HepG2 (cell line): ENCODE results near the gene GPR32. TPM values are rescaled to one million over a fixed set of nuclear protein-coding genes. Genes with fewer than 3 reads are reported as not detected.
"Not testable (repeated sequence)": the region's sequence is repeated elsewhere in the genome, so short reads cannot be mapped to it uniquely, and the experiment has no call there.

Experiments used
- ATAC-seq: fragments of 200-7000 bp; cut with Tn5 transposase; 3 replicates; pipeline ENCODE4 v1.9.1; 2020; ENCODE audit warnings: mild to moderate bottlenecking, moderate library complexity
- BruUV-seq: library from RNA; stranded (reverse); fragments of 400-500 nt; replicated peaks from 2 replicates; lab custom pipeline; 2021; lab: Mats Ljungman, UMichigan
- CTCF ChIA-PET: fragments of 300-600 bp; formaldehyde crosslinking; extraction: SDS; loops from one replicate; lab custom pipeline; 2021; ENCODE audit warnings: low total read pairs, inconsistent platforms, low intra/inter-chr PET ratio; lab: Yijun Ruan, JAX
- POLR2A ChIA-PET: fragments of 350-600 bp; sonication (Branson Sonifier 250); formaldehyde crosslinking; loops from one replicate; lab custom pipeline; 2020; ENCODE audit warnings: antibody characterized with exemption, inconsistent platforms; lab: Yijun Ruan, JAX
- DNase-seq: peaks from one replicate; pipeline ENCODE4 v3.0.0-alpha.2; 2015; ENCODE audit warnings: low spot score
- FAIRE-seq: peaks from 3 replicates; lab custom pipeline; 2011; peaks lifted over from hg19 to GRCh38; lab: Jason Lieb, UNC
- H2AFZ ChIP-seq: one replicate; pipeline ENCODE4 v1.6.1; 2011; ENCODE audit warnings: low read length, inconsistent platforms
- H3K27ac ChIP-seq: fragments of 300-600 bp; 3 replicates; pipeline ENCODE4 v1.8.0; 2011; ENCODE audit warnings: mixed run types, mild to moderate bottlenecking, mixed read lengths, low read length, inconsistent platforms; ENCODE audit not compliant: insufficient read depth; ENCODE audit errors: extremely low read length
- H3K27me3 ChIP-seq, 2 experiments: fragments of 200-600 bp in 1 of 2; 2 replicates in 1 of 2; 3 replicates in 1 of 2; pipeline versions ENCODE4 v1.6.0 to v1.8.0; 2011; ENCODE audit warnings: low read length in 2 of 2, mild to moderate bottlenecking in 2 of 2, moderate library complexity in 2 of 2, inconsistent platforms in 1 of 2; ENCODE audit not compliant: insufficient read depth in 2 of 2, control insufficient read depth in 1 of 2
- H3K36me3 ChIP-seq, 2 experiments: fragments of 200-600 bp in 1 of 2; replicated peaks in 1 of 2; 2 replicates in 1 of 2; 3 replicates in 1 of 2; pipeline versions ENCODE4 v1.5.1 to v1.8.0; 2011; ENCODE audit warnings: low read length in 2 of 2, inconsistent platforms in 1 of 2; ENCODE audit not compliant: insufficient read depth in 2 of 2, control insufficient read depth in 1 of 2
- H3K4me1 ChIP-seq: 2 replicates; pipeline ENCODE4 v1.5.1; 2012; ENCODE audit warnings: low read length, inconsistent platforms; ENCODE audit not compliant: insufficient read depth
- H3K4me2 ChIP-seq: 2 replicates; pipeline ENCODE4 v1.6.0; 2011; ENCODE audit warnings: low read depth, low read length, inconsistent platforms
- H3K4me3 ChIP-seq, 3 experiments: fragments of 200-600 bp in 1 of 3; sonication (generic), shearing (Covaris generic) in 1 of 3; replicated peaks in 1 of 3; 2 replicates each; pipeline ENCODE4 v1.5.1; 2011 to 2016; ENCODE audit warnings: low read length in 3 of 3, inconsistent platforms in 2 of 3, low read depth in 2 of 3, mild to moderate bottlenecking in 2 of 3, control low read depth in 1 of 3, mixed read lengths in 1 of 3; ENCODE audit not compliant: insufficient read depth in 1 of 3
- H3K79me2 ChIP-seq: one replicate; pipeline ENCODE4 v1.6.1; 2011; ENCODE audit warnings: low read length, inconsistent platforms; ENCODE audit not compliant: insufficient read depth
- H3K9ac ChIP-seq: 2 replicates; pipeline ENCODE4 v1.6.0; 2011; ENCODE audit warnings: mild to moderate bottlenecking, low read depth, low read length, inconsistent platforms; ENCODE audit not compliant: insufficient read depth
- H3K9me3 ChIP-seq: 2 replicates; pipeline ENCODE4 v1.5.1; 2012; ENCODE audit warnings: mild to moderate bottlenecking, low read length
- H4K20me1 ChIP-seq: 2 replicates; pipeline ENCODE4 v1.6.0; 2011; ENCODE audit warnings: inconsistent platforms, mild to moderate bottlenecking, low read length, moderate library complexity; ENCODE audit not compliant: insufficient read depth
- RAD51 ChIP-seq: fragments of 450-650 bp; IDR thresholded peaks from 2 replicates; pipeline ENCODE4 v1.6.1; 2016; ENCODE audit warnings: borderline replicate concordance
- ZFY ChIP-seq: sonication (generic); formaldehyde crosslinking; IDR thresholded peaks from 2 replicates; pipeline ENCODE4 v1.4.0; 2020; ENCODE audit warnings: missing genetic modification reagents
- WGBS: methylation state at CpG from one replicate; pipeline ENCODE4 v1.1.6; 2017; ENCODE audit warnings: low lambda C conversion rate; 5-methylcytosine and 5-hydroxymethylcytosine counted together
- in situ Hi-C: cut with HindIII; loops from 2 replicates; pipeline ENCODE4 v1.10.0; 2017; ENCODE audit warnings: low pct_unique_long_range_greater_than_20kb; ENCODE audit not compliant: extremely low pct_ligation_motif_present
- intact Hi-C: fragments of 100-400 bp; cut with micrococcal nuclease; formaldehyde crosslinking; loops from one replicate; pipeline ENCODE4 v1.10.0; 2022; ENCODE audit not compliant: unreplicated experiment
- polyA plus RNA-seq, 8 experiments: library from polyadenylated mRNA; depleted of rRNA in 3 of 8; stranded (reverse) in 7 of 8; unstranded in 1 of 8; fragments of >200 nt; fragmentation: Illumina TruSeq in 4 of 8; extraction: Trizol in 4 of 8; gene quantifications; 2 replicates each; pipeline versions ENCODE4 v1.2.1 to v1.2.3, GENCODE V29; 2011 to 2016; ENCODE audit warnings: low read depth in 4 of 8, missing spikeins in 1 of 8, mixed read lengths in 1 of 8; ENCODE audit not compliant: insufficient read depth in 1 of 8
- total RNA-seq, 5 experiments: library from RNA; depleted of rRNA; stranded (reverse); fragments of >200 nt; fragmentation: Illumina TruSeq; extraction: Trizol; gene quantifications; 2 replicates each; pipeline ENCODE4 v1.2.3, GENCODE V29; 2016; ENCODE audit warnings: low read depth in 1 of 5

GPR32 gene
- total and polyA plus RNA-seq, 2 of the 13 experiments (the other 11 are each of a cell fraction or from before 2014, with no cell fraction given) = not detected

DNA sequence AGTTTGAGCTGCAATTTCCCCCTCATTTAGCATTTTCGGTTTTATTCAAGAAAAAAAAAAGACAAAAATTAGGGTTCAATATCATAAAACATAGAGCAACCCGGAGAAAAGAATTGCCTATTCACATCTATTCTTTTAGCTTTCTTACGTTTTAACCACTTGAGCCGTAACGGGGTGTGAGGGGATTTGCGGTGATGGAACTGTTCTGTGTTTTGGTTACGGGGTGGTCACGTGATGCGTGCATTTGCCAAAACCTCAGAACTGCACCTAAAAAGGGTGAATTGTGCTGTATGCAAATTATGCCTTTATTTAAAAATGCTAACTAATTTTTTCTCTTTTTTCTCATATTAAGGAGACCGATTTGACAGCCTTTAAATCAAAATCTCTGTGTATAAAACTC, 25.0 kb upstream of the GPR32 start:
- Histone ChIP-seq H3K4me1 (no peaks in the 10 kb centered on the region), H3K27me3 (peaks cover 0 to under 1% of the 10 kb centered on the region in 2 experiments; a peak in 2 of 5 replicates), H3K79me2 (no peaks in the 10 kb centered on the region), H3K36me3 (no peaks in the 10 kb centered on the region), H2AFZ (no peak overlapping the region), H3K4me2 (no peak overlapping the region), H3K27ac (no peak overlapping the region), H3K9me3 (no peaks in the 10 kb centered on the region), H3K4me3 (no peak overlapping the region), H3K9ac (no peak overlapping the region), H4K20me1 (no peaks in the 10 kb centered on the region)
- DNase-seq (no peak), FAIRE-seq (no peak), ATAC-seq (no peak)
- ChIA-PET CTCF (no interaction called here), POLR2A (no interaction called here)
- in situ Hi-C loops (no loop called here), intact Hi-C loops (no loop called here)
- TF ChIP-seq ZFY (CRISPR knock-in tag) (no peak), RAD51 (peak; percentile 24; the same call in 1 of the 2 replicates)
- BruUV-seq = no TSS peak
- 22% methylated on average over 10 of the region's 10 CpGs for WGBS

DNA sequence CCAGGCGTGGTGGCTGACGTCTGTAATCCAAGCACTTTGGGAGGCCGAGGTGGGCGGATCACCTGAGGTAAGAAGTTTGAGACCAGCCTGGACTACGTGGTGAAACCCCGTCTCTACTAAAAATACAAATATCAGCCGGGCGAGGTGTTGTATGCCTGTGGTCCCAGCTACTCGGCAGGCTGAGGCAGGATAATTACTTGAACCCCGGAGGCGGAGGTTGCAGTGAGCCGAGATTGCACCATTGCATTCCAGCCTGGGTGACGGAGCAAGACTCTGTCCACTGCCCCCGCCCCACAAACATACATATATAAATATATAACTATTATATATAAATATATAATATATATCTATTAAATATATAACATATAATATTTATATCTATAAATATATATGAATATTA, 23.1 kb upstream of the GPR32 start:
- WGBS = 56% methylated on average over 14 of the region's 14 CpGs

More for the DNA sequence above, 23.1 kb upstream of the GPR32 start:
- H3K27me3 ChIP-seq, H3K79me2 ChIP-seq, intact Hi-C loops, in situ Hi-C loops, CTCF ChIA-PET, H3K9me3 ChIP-seq, H2AFZ ChIP-seq, BruUV-seq, ATAC-seq, H3K9ac ChIP-seq, H3K4me2 ChIP-seq, FAIRE-seq, H3K36me3 ChIP-seq, H3K4me3 ChIP-seq, POLR2A ChIA-PET, DNase-seq, H3K27ac ChIP-seq, H3K4me1 ChIP-seq, H4K20me1 ChIP-seq: not testable (repeated sequence)
